Testis (tissue), 3 donors: Measurements from ENCODE around the gene NOD2. TPM values are rescaled to one million over a fixed set of nuclear protein-coding genes. Genes with fewer than 3 reads are reported as not detected.

ENCODE experiments used
- DNase-seq: peaks from one replicate; pipeline ENCODE4 v3.0.0-alpha.2; 2019
- H3K27ac ChIP-seq, 2 donors: fragments of 200-600 bp; sonication (generic); one replicate each; pipeline ENCODE4 v1.5.1; 2019
- H3K27me3 ChIP-seq: fragments of 200-600 bp; sonication (generic); one replicate; pipeline ENCODE4 v1.5.1; 2019
- H3K36me3 ChIP-seq: fragments of 200-600 bp; sonication (generic); one replicate; pipeline ENCODE4 v1.5.1; 2017; ENCODE audit warnings: low read depth; ENCODE audit errors: missing control alignments
- H3K4me1 ChIP-seq: fragments of 200-600 bp; sonication (generic); one replicate; pipeline ENCODE4 v1.5.1; 2019
- H3K4me3 ChIP-seq, 2 donors: fragments of 200-600 bp; sonication (generic); one replicate each; pipeline ENCODE4 v1.5.1; 2017 to 2019
- H3K9me3 ChIP-seq: fragments of 200-600 bp; sonication (generic); one replicate; pipeline ENCODE4 v1.5.1; 2017
- CTCF ChIP-seq, 3 experiments: fragments of 450-650 bp in 2 of 3; fragments of 200-600 bp in 1 of 3; sonication (generic) in 1 of 3; IDR thresholded peaks; one replicate each; pipeline ENCODE4 v1.5.1; 2016 to 2019; ENCODE audit warnings: antibody characterized with exemption in 3 of 3, mild to moderate bottlenecking in 2 of 3, moderate library complexity in 1 of 3
- POLR2A ChIP-seq: fragments of 450-650 bp; IDR thresholded peaks from one replicate; pipeline ENCODE4 v1.6.1; 2017; ENCODE audit warnings: antibody characterized with exemption, mild to moderate bottlenecking, moderate library complexity
- WGBS, 2 donors: methylation state at CpG; one replicate each; pipeline ENCODE4 v1.1.5; 2018; 5-methylcytosine and 5-hydroxymethylcytosine counted together
- intact Hi-C: fragments of 100-400 bp; cut with DNase I; formaldehyde crosslinking; loops from one replicate; pipeline ENCODE4 v1.15.1; 2023; ENCODE audit warnings: low total_unique reads
- polyA plus RNA-seq: library from polyadenylated mRNA; stranded (reverse); fragments of 350-450 nt; fragmentation: Illumina TruSeq; extraction: RNeasy Lipid Tissue Mini Kit (QIAGEN cat#74804); gene quantifications from one replicate; pipeline ENCODE4 v1.2.3, GENCODE V29; 2014; ENCODE audit warnings: low read depth, low replicate concordance; ENCODE audit not compliant: insufficient read depth
- total RNA-seq, 2 donors: library from RNA; depleted of rRNA; stranded (reverse); fragments of >200 nt; gene quantifications; one replicate each; pipeline ENCODE4 v1.2.3, GENCODE V29; 2016

NOD2 gene
- total and polyA plus RNA-seq, 3 donors from 2014 or later: 1.6 to 4.1 (median 1.7) TPM

GRCh38 chr16:50651835-50652438 lies 41.5 kb upstream of the NOD2 start:
- H3K27me3 ChIP-seq: no peaks in the 10 kb centered on the region
- WGBS, 2 donors: 59 to 74% methylated on average over 3 of the region's 3 CpGs
- peak in 1 of 3 experiments; percentile 4 for TF ChIP-seq CTCF (IDR thresholded peaks at IDR 0.05)
- no peak for TF ChIP-seq POLR2A
- intact Hi-C loops: no loop called here
- H3K9me3 ChIP-seq: no peaks in the 10 kb centered on the region
- peak overlapping the region in 1 of 2 donors; percentile 31 for H3K4me3 ChIP-seq
- peak; percentile 89 for DNase-seq
- H3K27ac ChIP-seq: no peak overlapping the region
- H3K36me3 ChIP-seq: no peaks in the 10 kb centered on the region
- H3K4me1 ChIP-seq: no peaks in the 10 kb centered on the region

- H3K27ac ChIP-seq: no peak overlapping the region
- DNase-seq: no peak
- no peaks in the 10 kb centered on the region for H3K36me3 ChIP-seq
- H3K4me3 ChIP-seq: no peak overlapping the region
- intact Hi-C loops: no loop called here
- WGBS, 2 donors: 61 to 64% methylated on average over 14 of the region's 14 CpGs
- no peaks in the 10 kb centered on the region for H3K9me3 ChIP-seq
- no peaks in the 10 kb centered on the region for H3K4me1 ChIP-seq
- no peaks in the 10 kb centered on the region for H3K27me3 ChIP-seq
- TF ChIP-seq POLR2A: no peak
- no peak for TF ChIP-seq CTCF (IDR thresholded peaks at IDR 0.05)
Measured at GRCh38 chr16:50652836-50653425, 40.5 kb upstream of the NOD2 start.

- H3K27me3 ChIP-seq: no peaks in the 10 kb centered on the region
- H3K36me3 ChIP-seq: no peaks in the 10 kb centered on the region
- H3K9me3 ChIP-seq: no peaks in the 10 kb centered on the region
- no peak for DNase-seq
- H3K4me1 ChIP-seq: no peaks in the 10 kb centered on the region
- no peak for TF ChIP-seq CTCF (IDR thresholded peaks at IDR 0.05)
- no peak for TF ChIP-seq POLR2A
- intact Hi-C loops: no loop called here
- no peak overlapping the region for H3K27ac ChIP-seq
- WGBS, 2 donors: 83 to 86% methylated on average over 8 to 11 of the region's 11 CpGs
- H3K4me3 ChIP-seq: no peak overlapping the region
Measured at GRCh38 chr16:50653633-50654519, 39.5 kb upstream of the NOD2 start.

GRCh38 chr16:50655558-50656055 lies 37.8 kb upstream of the NOD2 start:
- 80 to 89% methylated on average over 3 of the region's 3 CpGs for WGBS, 2 donors
- intact Hi-C loops: no loop called here
- Histone ChIP-seq H3K9me3 (no peaks in the 10 kb centered on the region), H3K4me1 (no peaks in the 10 kb centered on the region), H3K36me3 (no peaks in the 10 kb centered on the region), H3K27me3 (no peaks in the 10 kb centered on the region), H3K4me3 (no peak overlapping the region), H3K27ac (no peak overlapping the region)
- DNase-seq: no peak
- TF ChIP-seq CTCF (IDR thresholded peaks at IDR 0.05) (no peak), POLR2A (no peak)
